Calu3 (cell line): ENCODE data around the gene CBFB. TPM values are rescaled to one million over a fixed set of nuclear protein-coding genes. Genes with fewer than 3 reads are reported as not detected.

Source experiments
- BruUV-seq: library from RNA; stranded (reverse); fragments of 400-500 nt; replicated peaks from 2 replicates; lab custom pipeline; 2021; lab: Mats Ljungman, UMichigan
- CTCF ChIA-PET: fragments of 300-600 bp; sonication (Branson Sonifier 250); formaldehyde crosslinking; loops from one replicate; lab custom pipeline; 2022; ENCODE audit warnings: antibody characterized with exemption; lab: Charles Lee
- DNase-seq: peaks from one replicate; pipeline ENCODE4 v3.0.0; 2022
- H3K27ac Mint-ChIP-seq: one replicate; pipeline ENCODE4 v1.8.0; 2022; ENCODE audit warnings: mixed read lengths; ENCODE audit not compliant: unreplicated experiment
- H3K27me3 Mint-ChIP-seq: one replicate; pipeline ENCODE4 v1.8.0; 2022; ENCODE audit warnings: mixed read lengths; ENCODE audit not compliant: unreplicated experiment
- H3K36me3 Mint-ChIP-seq: one replicate; pipeline ENCODE4 v1.8.0; 2022; ENCODE audit warnings: mild to moderate bottlenecking, moderate library complexity, mixed read lengths; ENCODE audit not compliant: insufficient read depth, unreplicated experiment
- H3K4me1 Mint-ChIP-seq: one replicate; pipeline ENCODE4 v1.8.0; 2022; ENCODE audit warnings: mild to moderate bottlenecking, low read depth, mixed read lengths; ENCODE audit not compliant: unreplicated experiment
- H3K4me3 Mint-ChIP-seq: one replicate; pipeline ENCODE4 v1.8.0; 2022; ENCODE audit warnings: mild to moderate bottlenecking, low read depth, moderate library complexity, mixed read lengths; ENCODE audit not compliant: unreplicated experiment
- H3K9me3 Mint-ChIP-seq: one replicate; pipeline ENCODE4 v1.8.0; 2022; ENCODE audit warnings: low read depth, mixed read lengths; ENCODE audit not compliant: unreplicated experiment
- intact Hi-C: fragments of 100-400 bp; cut with micrococcal nuclease; formaldehyde crosslinking; loops from one replicate; pipeline ENCODE4 v1.10.0; 2022; ENCODE audit not compliant: unreplicated experiment
- total RNA-seq: library from RNA; stranded (reverse); gene quantifications from 2 replicates; pipeline ENCODE4 v1.2.3, GENCODE V29; 2022
- TF ChIP-seq, protein P1 (sequence below): fragments of 200-600 bp; IDR thresholded peaks from one replicate; pipeline ENCODE4 v1.8.0; 2022; ENCODE audit warnings: antibody characterized with exemption; ENCODE audit not compliant: unreplicated experiment

Gene CBFB
- total RNA-seq, 1 experiment from 2014 or later, result 116 TPM

DNA sequence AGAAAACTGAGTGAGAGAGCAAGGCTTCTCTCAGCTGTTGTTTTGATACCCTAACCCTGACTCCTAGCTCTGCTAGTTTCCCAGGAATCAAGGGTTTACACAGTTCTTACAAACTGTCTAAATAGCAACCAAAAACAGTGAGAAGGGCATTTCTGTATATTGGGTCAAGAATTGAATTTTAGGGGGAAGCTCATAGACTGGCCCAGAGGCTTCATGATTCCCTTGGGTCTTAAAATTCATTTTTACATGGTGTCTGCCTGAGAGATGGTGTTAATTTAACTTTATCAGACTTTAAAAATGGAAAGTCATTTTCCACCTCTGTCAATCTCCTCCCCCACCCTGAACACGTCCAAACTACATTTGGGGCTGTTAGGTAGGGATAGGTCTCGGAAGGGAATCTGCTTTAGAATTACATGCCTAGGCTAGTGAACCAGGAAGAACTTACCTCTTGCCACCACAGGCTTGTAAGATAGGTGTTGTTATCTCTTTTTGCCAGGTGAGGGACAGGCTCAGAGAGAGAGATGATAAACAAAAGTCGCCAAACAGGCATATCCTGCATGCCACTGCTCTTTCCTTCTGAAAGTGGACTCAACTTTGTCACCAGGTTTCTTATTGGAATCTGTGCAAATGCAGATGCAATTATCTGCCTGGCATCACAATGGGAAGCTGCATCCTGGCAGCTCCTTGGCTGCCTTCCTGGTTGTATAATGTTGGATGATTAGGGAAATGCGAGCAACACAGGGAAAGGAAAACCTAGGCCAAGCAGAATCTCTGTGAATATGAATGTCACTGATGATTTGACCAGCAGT is 83.8 kb downstream of the CBFB start:
- H3K27me3 Mint-ChIP-seq, result no peaks in the 10 kb centered on the region
- peaks cover 30% of the 10 kb centered on the region for H3K4me1 Mint-ChIP-seq
- no peaks in the 10 kb centered on the region for H3K9me3 Mint-ChIP-seq
- intact Hi-C loops, result no loop called here
- H3K36me3 Mint-ChIP-seq, result peaks cover 24% of the 10 kb centered on the region
- H3K27ac Mint-ChIP-seq, result no peak overlapping the region
- no TSS peak for BruUV-seq
- CTCF ChIA-PET, result interaction anchor here (0.6 to 1.2 kb wide), 4 partner anchors 10 to 145 kb away, joined by 3 to 4 read pairs (median 3); no protein-coding TSS in a partner anchor
- no peak overlapping the region for H3K4me3 Mint-ChIP-seq
- peak; percentile 16 for DNase-seq
- TF ChIP-seq, protein P1, sequence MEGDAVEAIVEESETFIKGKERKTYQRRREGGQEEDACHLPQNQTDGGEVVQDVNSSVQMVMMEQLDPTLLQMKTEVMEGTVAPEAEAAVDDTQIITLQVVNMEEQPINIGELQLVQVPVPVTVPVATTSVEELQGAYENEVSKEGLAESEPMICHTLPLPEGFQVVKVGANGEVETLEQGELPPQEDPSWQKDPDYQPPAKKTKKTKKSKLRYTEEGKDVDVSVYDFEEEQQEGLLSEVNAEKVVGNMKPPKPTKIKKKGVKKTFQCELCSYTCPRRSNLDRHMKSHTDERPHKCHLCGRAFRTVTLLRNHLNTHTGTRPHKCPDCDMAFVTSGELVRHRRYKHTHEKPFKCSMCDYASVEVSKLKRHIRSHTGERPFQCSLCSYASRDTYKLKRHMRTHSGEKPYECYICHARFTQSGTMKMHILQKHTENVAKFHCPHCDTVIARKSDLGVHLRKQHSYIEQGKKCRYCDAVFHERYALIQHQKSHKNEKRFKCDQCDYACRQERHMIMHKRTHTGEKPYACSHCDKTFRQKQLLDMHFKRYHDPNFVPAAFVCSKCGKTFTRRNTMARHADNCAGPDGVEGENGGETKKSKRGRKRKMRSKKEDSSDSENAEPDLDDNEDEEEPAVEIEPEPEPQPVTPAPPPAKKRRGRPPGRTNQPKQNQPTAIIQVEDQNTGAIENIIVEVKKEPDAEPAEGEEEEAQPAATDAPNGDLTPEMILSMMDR, result no peak

DNA sequence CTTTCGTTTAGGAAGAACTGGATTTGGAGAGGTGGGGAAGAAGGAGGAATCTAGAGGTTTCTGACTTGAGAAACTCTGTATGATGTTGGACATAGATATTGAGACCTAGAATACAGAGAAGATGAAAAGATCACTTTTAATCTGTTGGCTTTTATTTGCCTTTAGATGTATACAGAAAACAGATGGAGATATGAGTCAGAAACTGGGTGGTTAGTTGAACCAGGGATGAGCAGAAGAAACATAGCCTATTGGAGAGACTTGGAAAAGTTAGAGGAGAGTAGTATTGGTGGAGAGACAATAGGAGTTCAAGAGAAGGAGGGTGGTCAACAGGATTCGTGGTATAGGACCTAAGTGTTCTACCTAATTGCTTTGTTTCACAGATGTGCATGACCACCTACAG is 85.8 kb downstream of the CBFB start:
- Mint-ChIP-seq H3K27ac (no peak overlapping the region), H3K4me3 (no peak overlapping the region), H3K4me1 (peaks cover 30% of the 10 kb centered on the region), H3K27me3 (no peaks in the 10 kb centered on the region), H3K36me3 (peaks cover 16% of the 10 kb centered on the region), H3K9me3 (no peaks in the 10 kb centered on the region)
- no TSS peak for BruUV-seq
- TF ChIP-seq, protein P1, result no peak
- CTCF ChIA-PET, result interaction anchor here (0.6 kb wide), 1 partner anchor 21 kb away, joined by 4 read pairs; no protein-coding TSS in a partner anchor
- intact Hi-C loops, result no loop called here
- no peak for DNase-seq

DNA sequence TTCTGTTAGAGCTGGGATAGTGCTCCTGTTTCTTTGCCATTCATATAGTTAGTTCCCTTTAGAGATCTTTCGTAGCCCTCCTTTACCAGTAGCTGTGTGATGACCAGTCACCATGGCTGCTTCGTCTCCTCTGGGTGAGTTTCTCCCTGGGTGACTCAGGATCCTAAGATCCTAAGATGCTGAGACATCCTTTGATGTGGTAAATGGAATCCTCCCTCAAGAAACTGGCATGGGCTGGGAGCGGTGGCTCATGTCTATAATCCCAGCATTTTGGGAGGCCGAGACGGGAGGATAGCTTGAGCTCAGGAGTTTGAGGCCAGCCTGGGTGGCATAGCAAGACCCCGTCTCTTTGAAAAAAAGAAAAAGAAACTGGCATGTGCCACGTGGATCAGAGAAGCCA is 86.7 kb downstream of the CBFB start:
- DNase-seq, result no peak
- TF ChIP-seq, protein P1, result no peak
- H3K9me3 Mint-ChIP-seq, result no peaks in the 10 kb centered on the region
- H3K27me3 Mint-ChIP-seq, result no peaks in the 10 kb centered on the region
- peaks cover 7% of the 10 kb centered on the region for H3K36me3 Mint-ChIP-seq
- CTCF ChIA-PET, result interaction anchor here (0.6 kb wide), 2 partner anchors 17 to 20 kb away, joined by 3 to 4 read pairs; no protein-coding TSS in a partner anchor
- intact Hi-C loops, result no loop called here
- H3K4me3 Mint-ChIP-seq, result no peak overlapping the region
- BruUV-seq, result no TSS peak
- H3K4me1 Mint-ChIP-seq, result peaks cover 30% of the 10 kb centered on the region
- no peak overlapping the region for H3K27ac Mint-ChIP-seq

DNA sequence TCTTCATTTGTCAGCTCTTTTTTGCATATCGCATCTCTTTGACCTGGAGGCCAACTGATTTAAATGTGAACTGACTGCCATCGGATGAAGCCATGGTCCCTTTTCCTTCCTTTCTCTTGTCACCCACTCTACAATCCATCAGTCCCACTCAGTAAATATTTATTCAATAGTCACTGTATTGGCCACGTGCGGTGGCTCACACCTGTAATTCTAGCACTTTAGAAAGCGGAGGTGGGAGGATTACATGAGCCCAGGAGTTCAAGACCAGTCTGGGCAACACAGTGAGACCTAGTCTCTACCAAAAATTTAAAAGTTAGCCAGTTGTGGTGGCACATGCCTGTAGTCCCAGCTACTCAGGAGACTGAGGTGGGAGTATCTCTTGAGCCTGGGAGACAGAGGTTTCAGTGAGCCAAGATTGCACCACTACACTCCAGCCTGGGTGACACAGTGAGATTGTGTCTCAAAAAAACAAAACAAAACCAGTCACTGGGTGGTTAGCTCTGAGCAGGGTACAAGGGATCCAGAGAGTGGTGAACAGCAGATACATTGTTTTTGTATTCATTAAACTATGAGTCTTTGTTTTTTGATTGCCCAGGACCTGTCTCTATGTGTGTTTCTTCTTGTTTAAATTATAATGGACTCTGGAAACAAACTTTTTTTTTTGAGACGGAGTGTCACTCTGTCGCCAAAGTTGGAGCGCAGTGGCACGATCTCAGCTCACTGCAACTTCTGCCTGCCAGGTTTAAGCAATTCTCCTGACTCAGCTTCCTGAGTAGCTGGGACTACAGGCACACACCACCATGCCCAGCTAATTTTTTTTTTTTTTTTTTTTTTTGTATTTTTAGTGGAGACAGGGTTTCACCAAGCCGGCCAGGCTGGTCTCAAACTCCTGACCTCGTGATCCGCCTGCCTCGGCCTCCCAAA is 87.7 kb downstream of the CBFB start:
- TF ChIP-seq, protein P1, result no peak
- no TSS peak for BruUV-seq
- peaks cover 30% of the 10 kb centered on the region for H3K4me1 Mint-ChIP-seq
- no peak for DNase-seq
- CTCF ChIA-PET, result interaction anchor here (0.6 kb wide), 2 partner anchors 16 to 19 kb away, joined by 3 to 4 read pairs; no protein-coding TSS in a partner anchor
- no peak overlapping the region for H3K4me3 Mint-ChIP-seq
- intact Hi-C loops, result no loop called here
- H3K9me3 Mint-ChIP-seq, result no peaks in the 10 kb centered on the region
- H3K36me3 Mint-ChIP-seq, result peaks cover 8% of the 10 kb centered on the region
- no peaks in the 10 kb centered on the region for H3K27me3 Mint-ChIP-seq
- no peak overlapping the region for H3K27ac Mint-ChIP-seq
